ENCODE data around the gene MAPK7. TPM values are rescaled to one million over a fixed set of nuclear protein-coding genes. Genes with fewer than 3 reads are reported as not detected.

MAPK7 gene
- total and polyA plus RNA-seq, 9 of the 15 experiments (the other 6 are each of a cell fraction or from before 2014, with no cell fraction given), result 0.46 to 7.5 (median 2.5) TPM

DNA sequence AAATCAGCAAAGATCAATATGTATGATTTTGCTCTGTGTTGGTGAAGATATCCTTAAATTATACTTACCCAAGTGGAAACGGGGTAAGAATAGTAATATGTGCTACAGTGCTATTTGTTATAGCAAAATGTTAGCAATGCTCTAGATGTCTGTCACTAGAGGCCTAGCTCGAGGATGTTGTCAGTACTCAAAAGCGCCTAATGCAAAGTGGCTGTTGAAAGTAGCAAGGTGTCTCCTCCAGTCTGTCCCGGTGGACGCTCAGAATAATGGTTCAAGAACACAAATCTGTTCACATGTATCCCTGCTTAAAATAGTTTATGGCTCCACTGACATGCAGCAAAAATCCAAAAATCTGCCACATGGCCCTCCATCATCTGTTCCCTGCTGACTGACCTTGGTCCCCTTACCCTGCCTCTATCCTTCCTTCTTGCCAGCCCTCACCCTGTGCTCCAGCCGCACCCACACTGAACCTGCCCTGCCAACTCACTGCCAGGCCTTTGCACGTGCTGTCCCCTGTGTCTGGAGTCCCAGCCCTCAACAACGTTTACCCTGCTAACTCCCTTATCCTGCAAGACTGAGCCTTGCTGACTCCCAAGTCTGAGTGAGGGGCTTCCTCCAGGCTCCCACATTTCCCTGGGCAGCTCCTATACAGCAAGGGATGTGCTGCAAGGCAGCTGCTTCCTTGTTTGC, 23.2 kb downstream of the MAPK7 start:
- ChIA-PET POLR2A (no interaction called here), CTCF (ENCODE audit: low intra/inter-chr PET ratio) (no interaction called here)
- Histone ChIP-seq H3K9me3 (replicated peaks; ENCODE audit: control insufficient read depth, insufficient read depth, low read depth, low read length) (no peaks in the 10 kb centered on the region), H3K4me2 (ENCODE audit: insufficient read depth, low read length) (no peak overlapping the region), H3K79me2 (ENCODE audit: control insufficient read depth, insufficient read depth, low read length) (no peaks in the 10 kb centered on the region), H3K36me3 (ENCODE audit: control insufficient read depth, insufficient read depth, low read length) (no peaks in the 10 kb centered on the region), H3K4me1 (replicated peaks in 1 of 2; ENCODE audit: control insufficient read depth in 2 of 2, insufficient read depth in 2 of 2, low read length in 2 of 2) (no peaks in the 10 kb centered on the region; a peak in 1 of 5 replicates), H3K9me1 (ENCODE audit: control insufficient read depth, insufficient read depth, low read length) (no peaks in the 10 kb centered on the region), H3K4me3 (no peak overlapping the region), H3K27ac (ENCODE audit: extremely low read depth, low read depth, low read length) (no peak overlapping the region), H3K9ac (ENCODE audit: insufficient read depth in 1 of 2, low read depth in 2 of 2, low read length in 2 of 2) (no peak overlapping the region), H3K27me3 (ENCODE audit: control insufficient read depth in 2 of 2, insufficient read depth in 2 of 2, low read length in 2 of 2) (peaks cover 0 to 15% of the 10 kb centered on the region in 2 experiments; a peak in 1 of 5 replicates), H4K20me1 (replicated peaks; ENCODE audit: control insufficient read depth, insufficient read depth, low read length) (no peaks in the 10 kb centered on the region), H2AFZ (ENCODE audit: low read depth, low read length) (no peak overlapping the region)
- ATAC-seq, result no peak
- in situ Hi-C loops (cut with MboI), result no loop called here
- 3% methylated on average over 7 of the region's 8 CpGs for WGBS (ENCODE audit: insufficient coverage, low coverage, missing lambda C conversion rate)
- BruUV-seq (replicated peaks), result no TSS peak
- DNase-seq (ENCODE audit: extremely low read depth in 1 of 4, low spot score in 3 of 4), result no peak
- intact Hi-C loops (cut with micrococcal nuclease), result no loop called here
- FAIRE-seq, result no peak
- TF ChIP-seq ZNF239 (CRISPR knock-in tag; IDR thresholded peaks at IDR 0.05) (no peak), NONO (IDR thresholded peaks at IDR 0.05; ENCODE audit: low read depth in 2 of 2, low read length in 1 of 2) (no peak), NBN (IDR thresholded peaks at IDR 0.05; ENCODE audit: low read depth) (no peak), ZNF165 (CRISPR knock-in tag; IDR thresholded peaks at IDR 0.05; ENCODE audit: borderline replicate concordance) (no peak), ZNF77 (CRISPR knock-in tag; IDR thresholded peaks at IDR 0.05) (no peak), CHD2 (IDR thresholded peaks at IDR 0.05; ENCODE audit: low read depth, low read length) (no peak), ZBED1 (IDR thresholded peaks at IDR 0.05) (no peak), JUN (IDR thresholded peaks at IDR 0.05; ENCODE audit: borderline replicate concordance, low read depth, low read length) (no peak), JUN (CRISPR knock-in tag; IDR thresholded peaks at IDR 0.05; ENCODE audit: borderline replicate concordance) (no peak), RBBP5 (IDR thresholded peaks at IDR 0.05; ENCODE audit: borderline replicate concordance, insufficient read depth, low read length, poor library complexity, severe bottlenecking) (no peak), ETV6 (IDR thresholded peaks at IDR 0.05; ENCODE audit: borderline replicate concordance in 1 of 2, low read depth in 2 of 2, low read length in 1 of 2) (no peak), ETV6 (CRISPR knock-in tag; IDR thresholded peaks at IDR 0.05; ENCODE audit: borderline replicate concordance) (no peak), ZNF740 (CRISPR knock-in tag; IDR thresholded peaks at IDR 0.05) (no peak), ZNF740 (tag; IDR thresholded peaks at IDR 0.05) (no peak), CBX1 (IDR thresholded peaks at IDR 0.05; ENCODE audit: low read depth) (no peak), CBFB (CRISPR knock-in tag; IDR thresholded peaks at IDR 0.05) (no peak), CHCHD3 (CRISPR knock-in tag; IDR thresholded peaks at IDR 0.05) (no peak)
- TF ChIP-seq, protein P1, sequence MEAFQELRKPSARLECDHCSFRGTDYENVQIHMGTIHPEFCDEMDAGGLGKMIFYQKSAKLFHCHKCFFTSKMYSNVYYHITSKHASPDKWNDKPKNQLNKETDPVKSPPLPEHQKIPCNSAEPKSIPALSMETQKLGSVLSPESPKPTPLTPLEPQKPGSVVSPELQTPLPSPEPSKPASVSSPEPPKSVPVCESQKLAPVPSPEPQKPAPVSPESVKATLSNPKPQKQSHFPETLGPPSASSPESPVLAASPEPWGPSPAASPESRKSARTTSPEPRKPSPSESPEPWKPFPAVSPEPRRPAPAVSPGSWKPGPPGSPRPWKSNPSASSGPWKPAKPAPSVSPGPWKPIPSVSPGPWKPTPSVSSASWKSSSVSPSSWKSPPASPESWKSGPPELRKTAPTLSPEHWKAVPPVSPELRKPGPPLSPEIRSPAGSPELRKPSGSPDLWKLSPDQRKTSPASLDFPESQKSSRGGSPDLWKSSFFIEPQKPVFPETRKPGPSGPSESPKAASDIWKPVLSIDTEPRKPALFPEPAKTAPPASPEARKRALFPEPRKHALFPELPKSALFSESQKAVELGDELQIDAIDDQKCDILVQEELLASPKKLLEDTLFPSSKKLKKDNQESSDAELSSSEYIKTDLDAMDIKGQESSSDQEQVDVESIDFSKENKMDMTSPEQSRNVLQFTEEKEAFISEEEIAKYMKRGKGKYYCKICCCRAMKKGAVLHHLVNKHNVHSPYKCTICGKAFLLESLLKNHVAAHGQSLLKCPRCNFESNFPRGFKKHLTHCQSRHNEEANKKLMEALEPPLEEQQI (IDR thresholded peaks at IDR 0.05), result no peak
- TF ChIP-seq, protein P2, sequence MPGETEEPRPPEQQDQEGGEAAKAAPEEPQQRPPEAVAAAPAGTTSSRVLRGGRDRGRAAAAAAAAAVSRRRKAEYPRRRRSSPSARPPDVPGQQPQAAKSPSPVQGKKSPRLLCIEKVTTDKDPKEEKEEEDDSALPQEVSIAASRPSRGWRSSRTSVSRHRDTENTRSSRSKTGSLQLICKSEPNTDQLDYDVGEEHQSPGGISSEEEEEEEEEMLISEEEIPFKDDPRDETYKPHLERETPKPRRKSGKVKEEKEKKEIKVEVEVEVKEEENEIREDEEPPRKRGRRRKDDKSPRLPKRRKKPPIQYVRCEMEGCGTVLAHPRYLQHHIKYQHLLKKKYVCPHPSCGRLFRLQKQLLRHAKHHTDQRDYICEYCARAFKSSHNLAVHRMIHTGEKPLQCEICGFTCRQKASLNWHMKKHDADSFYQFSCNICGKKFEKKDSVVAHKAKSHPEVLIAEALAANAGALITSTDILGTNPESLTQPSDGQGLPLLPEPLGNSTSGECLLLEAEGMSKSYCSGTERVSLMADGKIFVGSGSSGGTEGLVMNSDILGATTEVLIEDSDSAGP (CRISPR knock-in tag; IDR thresholded peaks at IDR 0.05), result no peak

Measured in K562 (cell line).